Endometrial microvascular endothelial cells (primary cell): Measurements from ENCODE around the gene LILRA1. TPM values are rescaled to one million over a fixed set of nuclear protein-coding genes. Genes with fewer than 3 reads are reported as not detected.
"Not testable (repeated sequence)": the region's sequence is repeated elsewhere in the genome, so short reads cannot be mapped to it uniquely, and the experiment has no call there.

Experiments used
- in situ Hi-C: cut with HindIII; loops from 2 replicates; pipeline ENCODE4 v1.10.0; 2017; ENCODE audit warnings: low sequenced_read_pairs, low pct_unique_long_range_greater_than_20kb; ENCODE audit errors: inconsistent ontology term
- total RNA-seq: library from RNA; depleted of rRNA; stranded (reverse); fragments of >200 nt; gene quantifications from one replicate; pipeline ENCODE4 v1.2.3, GENCODE V29; 2015; ENCODE audit errors: inconsistent ontology term

Gene LILRA1
- total RNA-seq, 1 donor from 2014 or later = not detected

DNA sequence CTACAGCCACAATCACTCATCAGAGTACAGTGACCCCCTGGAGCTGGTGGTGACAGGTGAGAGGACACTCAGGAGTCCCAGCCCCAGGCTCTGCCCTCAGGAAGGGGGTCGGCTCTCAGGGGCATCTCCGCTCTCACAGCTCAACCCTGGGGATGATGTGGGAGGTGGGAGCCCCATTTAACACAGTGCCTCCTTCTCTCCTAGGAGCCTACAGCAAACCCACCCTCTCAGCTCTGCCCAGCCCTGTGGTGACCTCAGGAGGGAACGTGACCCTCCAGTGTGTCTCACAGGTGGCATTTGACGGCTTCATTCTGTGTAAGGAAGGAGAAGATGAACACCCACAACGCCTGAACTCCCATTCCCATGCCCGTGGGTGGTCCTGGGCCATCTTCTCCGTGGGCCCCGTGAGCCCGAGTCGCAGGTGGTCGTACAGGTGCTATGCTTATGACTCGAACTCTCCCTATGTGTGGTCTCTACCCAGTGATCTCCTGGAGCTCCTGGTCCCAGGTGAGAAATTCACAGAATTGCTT is 18.8 kb upstream of the LILRA1 start:
- in situ Hi-C loops = no loop called here

DNA sequence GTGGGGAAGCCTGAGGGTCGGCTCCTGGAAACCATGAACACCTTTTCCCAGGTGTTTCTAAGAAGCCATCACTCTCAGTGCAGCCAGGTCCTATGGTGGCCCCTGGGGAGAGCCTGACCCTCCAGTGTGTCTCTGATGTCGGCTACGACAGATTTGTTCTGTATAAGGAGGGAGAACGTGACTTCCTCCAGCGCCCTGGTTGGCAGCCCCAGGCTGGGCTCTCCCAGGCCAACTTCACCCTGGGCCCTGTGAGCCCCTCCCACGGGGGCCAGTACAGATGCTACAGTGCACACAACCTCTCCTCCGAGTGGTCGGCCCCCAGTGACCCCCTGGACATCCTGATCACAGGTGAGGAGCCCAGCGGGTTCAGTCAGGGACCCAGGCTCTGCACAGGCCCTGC is 18.2 kb upstream of the LILRA1 start:
- in situ Hi-C loops = not testable (repeated sequence)

DNA sequence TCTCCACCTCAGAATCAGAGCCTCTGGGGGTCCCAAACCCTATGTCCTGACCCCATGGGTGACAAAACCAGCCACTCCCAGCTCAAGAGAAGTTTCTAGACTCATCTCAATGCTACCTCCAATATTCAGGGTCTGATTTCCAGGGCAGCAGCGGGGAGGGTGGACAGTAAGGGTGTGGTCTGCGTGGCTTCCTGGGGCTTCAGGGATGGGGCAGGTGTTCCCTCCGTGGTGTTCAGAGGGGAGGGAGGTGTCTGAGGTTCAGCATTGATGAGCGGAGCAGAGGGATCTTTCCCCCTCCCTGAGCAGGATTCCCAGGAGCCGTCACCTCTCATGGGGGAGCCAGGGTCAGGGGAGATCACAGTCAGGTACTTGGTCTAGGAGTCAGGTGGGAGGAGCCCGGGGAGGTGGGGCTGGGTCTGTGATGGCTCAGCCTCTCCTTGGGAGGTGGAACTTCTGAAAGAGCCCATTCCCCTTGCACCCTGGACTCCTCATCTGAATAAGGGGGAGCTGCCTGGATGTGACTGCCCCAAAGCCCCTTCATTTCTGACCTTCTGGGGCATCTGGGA is 16.9 kb upstream of the LILRA1 start:
- in situ Hi-C loops = no loop called here

DNA sequence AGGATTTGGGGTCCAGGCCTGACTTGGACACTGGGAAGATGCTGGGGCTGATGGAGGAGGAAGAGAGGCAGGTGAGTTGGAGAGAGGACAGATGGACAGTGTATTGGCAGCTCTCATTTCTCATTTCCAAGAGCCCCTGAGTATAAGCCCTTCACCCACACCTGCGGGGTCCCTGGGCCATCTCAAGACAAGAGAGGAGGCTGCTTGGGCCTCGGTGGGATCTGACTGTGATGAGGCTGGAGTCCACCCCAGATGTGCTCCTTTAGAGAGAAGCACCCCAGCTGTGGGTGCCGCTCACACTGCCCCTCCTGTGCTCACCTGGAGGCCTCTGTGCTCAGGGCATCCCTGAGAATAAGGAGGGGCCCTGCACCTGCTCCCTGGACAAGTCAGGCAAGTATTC is 16.1 kb upstream of the LILRA1 start:
- in situ Hi-C loops = no loop called here

DNA sequence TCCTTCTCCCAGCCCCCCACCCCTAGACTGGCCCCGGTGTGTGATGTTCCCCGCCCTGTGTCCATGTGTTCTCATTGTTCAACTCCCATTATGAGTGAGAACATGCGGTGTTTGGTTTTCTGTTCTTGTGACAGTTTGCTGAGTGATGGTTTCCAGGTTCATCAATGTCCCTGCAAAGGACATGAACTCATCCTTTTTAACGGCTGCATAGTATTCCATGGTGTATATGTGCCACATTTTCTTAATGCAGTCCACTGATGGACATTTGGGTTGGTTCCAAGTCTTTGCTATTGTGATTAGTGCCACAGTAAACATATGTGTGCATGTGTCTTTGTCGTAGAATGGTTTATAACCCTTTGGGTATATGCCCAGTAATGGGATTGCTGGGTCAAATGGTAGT is 15.2 kb upstream of the LILRA1 start:
- in situ Hi-C loops = not testable (repeated sequence)

DNA sequence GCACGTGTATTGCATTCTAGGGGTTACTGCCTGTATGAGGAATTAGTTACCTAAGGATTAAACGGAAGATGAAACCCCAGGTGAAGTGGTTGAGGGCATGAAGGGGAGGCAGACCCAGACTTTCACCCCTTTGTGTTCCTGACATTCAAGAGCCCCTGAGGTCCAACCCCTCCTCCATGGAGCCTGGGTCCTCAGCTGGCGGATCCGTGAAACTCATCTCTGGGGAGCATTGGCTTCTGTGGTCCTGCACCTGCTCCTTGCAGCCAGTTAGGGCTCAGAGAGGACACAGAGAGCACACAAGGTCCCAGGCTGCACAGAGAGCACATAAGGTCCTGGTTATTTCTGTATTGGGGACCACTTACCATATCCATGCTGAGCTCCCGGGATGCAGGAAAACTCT is 7.0 kb upstream of the LILRA1 start:
- in situ Hi-C loops = no loop called here

DNA sequence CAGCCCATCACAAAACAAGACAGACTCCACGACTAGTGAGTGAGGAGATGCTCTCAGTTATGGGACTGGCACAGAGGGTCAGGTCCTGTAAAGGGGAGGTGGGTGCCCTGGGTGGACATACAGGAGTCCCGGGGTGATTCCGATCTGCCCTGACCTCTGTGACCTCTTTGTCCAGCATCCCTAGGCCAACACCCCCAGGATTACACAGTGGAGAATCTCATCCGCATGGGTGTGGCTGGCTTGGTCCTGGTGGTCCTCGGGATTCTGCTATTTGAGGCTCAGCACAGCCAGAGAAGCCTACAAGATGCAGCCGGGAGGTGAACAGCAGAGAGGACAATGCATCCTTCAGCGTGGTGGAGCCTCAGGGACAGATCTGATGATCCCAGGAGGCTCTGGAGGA is 6.4 kb upstream of the LILRA1 start:
- in situ Hi-C loops = no loop called here

DNA sequence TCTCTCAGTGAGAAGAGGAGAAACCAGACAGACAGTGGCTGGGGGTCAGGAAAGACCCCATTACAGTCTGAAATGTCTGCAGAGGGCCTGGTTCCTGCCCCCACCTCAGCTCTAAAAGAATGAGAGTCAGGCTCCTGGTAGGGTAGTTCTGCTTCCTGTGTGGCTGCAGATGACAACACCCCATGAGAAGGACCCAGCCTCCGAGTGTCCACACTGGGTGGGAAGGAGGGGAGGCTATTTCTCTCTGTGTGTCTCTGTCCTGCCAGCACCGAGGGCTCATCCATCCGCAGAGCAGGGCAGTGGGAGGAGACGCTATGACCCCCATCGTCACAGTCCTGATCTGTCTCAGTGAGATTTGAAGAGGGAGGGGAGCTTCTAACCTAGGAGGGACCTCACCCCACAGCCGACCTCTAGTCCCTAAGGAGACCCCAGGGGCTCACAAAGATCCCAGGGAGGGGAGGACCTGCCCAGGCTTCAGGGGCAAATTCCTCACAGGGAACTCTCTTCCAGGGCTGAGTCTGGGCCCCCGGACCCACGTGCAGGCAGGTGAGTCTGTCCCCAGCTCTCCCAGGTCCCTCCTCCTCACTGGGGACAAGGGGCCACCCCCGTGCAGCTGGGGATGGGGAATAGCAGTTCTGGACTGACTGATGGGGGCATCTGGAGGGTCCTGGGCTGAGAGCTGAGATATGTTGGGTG is 647 bp downstream of the LILRA1 start:
- in situ Hi-C loops = not testable (repeated sequence)

DNA sequence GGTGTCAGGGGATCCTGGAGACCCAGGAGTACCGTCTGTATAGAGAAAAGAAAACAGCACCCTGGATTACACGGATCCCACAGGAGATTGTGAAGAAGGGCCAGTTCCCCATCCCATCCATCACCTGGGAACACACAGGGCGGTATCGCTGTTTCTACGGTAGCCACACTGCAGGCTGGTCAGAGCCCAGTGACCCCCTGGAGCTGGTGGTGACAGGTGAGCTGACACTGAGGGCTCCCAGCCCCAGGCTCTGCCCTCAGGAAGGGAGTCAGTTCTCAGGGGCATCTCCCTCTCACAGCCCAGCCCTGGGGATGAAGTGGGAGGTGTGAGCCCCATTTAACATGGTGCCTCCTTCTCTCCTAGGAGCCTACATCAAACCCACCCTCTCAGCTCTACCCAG is 1.3 kb downstream of the LILRA1 start:
- in situ Hi-C loops = no loop called here

DNA sequence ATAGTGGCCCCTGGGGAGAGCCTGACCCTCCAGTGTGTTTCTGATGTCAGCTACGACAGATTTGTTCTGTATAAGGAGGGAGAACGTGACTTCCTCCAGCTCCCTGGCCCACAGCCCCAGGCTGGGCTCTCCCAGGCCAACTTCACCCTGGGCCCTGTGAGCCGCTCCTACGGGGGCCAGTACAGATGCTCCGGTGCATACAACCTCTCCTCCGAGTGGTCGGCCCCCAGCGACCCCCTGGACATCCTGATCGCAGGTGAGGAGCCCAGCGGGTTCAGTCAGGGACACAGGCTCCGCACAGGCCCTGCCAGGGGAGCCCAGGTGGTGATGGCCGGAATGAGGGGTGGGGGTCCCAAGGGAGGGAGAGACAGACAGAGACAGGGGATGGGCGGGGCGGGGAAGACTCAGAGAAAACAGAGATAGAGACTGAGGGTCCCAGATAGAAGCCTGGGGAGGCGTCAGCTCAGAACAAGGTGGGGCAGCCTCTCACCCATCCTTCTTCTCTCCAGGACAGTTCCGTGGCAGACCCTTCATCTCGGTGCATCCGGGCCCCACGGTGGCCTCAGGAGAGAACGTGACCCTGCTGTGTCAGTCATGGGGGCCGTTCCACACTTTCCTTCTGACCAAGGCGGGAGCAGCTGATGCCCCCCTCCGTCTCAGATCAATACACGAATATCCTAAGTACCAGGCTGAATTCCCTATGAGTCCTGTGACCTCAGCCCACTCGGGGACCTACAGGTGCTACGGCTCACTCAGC is 2.4 kb downstream of the LILRA1 start:
- in situ Hi-C loops = not testable (repeated sequence)

DNA sequence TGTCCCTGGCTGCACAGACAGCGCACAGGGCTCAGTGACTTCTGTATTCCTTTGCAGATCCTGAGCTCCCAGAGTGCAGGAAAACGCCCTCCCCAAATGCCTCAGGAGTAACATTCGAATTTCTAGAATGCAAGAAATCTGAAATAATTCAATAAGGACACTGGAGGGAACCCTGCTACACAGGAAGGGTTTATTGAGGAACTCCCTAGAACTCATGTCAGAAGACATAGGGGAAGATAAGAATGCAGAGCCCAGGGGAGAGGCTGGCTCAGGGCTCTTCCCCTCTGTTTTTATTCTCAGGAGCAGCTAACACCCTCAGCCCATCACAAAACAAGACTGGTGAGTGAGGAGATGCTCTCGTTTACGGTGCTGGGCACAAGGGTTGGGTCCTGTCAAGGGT is 6.8 kb downstream of the LILRA1 start:
- in situ Hi-C loops = no loop called here

DNA sequence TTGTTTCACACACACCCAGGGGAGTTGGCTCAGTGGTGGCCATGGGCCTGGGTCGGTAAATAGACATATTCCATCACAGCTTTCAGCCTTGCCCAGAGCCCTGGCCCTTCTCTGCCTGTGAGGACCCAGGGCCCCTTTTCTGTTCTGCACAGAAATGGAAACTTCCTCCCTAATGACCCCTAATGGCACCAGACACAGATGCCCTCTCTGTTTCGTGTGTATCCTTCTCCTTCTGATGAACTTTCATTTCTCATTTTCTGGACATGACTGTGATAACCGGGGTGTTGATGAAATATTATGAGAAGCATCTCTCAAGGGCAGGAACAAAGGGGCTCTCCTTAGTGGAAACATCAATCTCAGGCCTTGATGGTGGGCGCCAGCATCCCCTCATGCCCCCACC is 12.8 kb downstream of the LILRA1 start:
- in situ Hi-C loops = no loop called here

DNA sequence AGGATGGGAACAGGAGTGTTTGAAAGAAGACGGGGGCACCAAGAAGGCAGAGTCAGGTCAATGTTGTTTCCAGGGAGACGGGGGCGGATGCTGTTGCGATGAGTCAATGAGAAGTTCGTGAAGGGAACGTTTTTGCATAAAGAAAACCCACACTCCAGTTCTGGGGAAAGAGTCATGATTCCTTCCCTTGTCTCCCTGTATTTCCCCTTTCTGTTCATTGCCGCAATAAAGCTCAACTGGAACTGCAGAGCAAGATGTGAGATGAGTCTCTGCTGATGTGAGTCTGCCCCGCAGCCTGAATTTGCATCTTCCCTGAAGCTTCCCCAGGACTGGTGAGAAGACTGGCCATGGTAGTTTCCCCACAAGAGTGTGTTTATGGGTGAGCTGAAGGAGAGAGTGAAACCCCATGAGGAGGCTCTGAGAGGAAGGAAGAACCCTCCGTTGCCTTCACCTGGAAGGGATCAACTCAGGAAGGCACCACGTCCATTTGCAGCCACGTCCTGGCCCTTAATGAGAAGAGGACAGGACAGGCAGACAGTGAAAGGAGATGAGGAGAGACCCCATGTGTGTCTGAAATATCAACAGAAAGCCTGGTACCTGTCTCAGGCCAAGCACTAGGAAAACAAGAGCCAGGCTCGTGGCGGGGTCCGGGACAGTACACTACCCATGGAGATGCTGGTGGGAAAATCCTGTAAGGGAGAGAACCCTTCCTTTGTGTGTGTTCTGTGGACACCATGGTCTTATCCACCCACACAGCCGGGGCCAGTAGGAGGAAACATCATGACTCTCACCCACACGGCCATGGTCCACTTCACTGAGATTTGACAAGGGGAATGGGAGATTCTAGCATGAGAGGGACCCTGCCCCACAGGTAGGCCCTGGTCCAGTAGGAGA is 13.7 kb downstream of the LILRA1 start:
- in situ Hi-C loops = no loop called here

DNA sequence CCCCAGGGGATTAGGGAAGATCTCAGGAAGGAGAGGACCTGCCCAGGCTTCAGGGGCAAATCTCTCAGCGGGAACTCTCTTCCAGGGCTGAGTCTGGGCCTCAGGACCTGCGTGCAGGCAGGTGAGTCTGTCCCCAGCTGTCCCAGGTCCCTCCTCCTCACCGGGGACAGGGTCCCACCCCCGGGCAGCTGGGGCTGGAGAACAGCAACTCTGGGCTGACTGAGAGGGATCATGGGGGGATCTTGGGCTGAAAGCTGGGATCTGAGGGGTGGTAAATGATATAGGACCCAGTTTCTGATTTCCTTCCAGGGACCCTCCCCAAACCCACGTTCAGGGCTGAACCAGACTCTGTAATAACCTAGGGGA is 14.3 kb downstream of the LILRA1 start:
- in situ Hi-C loops = no loop called here

DNA sequence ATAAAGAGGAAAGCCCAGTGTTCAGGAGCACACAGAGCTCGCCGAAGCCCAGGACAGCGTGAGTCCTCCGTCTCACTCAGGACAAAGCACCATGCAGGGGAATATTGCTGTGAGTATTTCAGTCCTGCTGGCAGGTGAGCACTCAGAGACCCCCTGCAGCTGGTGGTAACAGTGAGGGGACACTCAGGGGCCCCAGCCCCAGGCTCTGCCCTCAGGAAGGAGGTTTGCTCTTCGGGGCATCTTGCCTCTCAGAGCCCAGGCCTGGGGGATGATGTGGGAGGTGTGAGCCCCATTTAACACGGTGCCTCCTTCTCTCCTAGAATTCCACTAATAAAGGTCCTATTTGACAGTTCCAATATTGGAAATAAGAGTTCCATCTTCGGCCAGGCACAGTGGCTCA is 14.8 kb downstream of the LILRA1 start:
- in situ Hi-C loops = no loop called here

DNA sequence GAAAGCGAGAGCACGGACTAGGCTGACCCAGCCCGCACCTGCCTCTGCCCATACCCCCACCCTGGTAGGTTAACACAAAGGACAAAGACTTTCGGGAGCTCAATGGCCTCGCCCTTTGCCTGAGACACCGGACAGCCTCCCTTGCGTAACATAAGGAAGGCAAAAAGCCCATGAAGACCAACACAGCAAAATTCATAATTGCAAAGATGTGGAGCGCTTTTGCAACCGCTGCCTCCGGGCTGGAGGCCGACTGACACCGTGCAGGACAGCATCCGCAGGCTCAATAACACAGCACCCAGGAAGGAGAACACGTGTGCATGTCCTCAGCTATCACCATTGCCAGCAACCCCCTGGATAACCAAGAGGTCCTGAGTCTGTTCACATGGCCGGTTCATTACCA is 15.4 kb downstream of the LILRA1 start:
- in situ Hi-C loops = no loop called here

DNA sequence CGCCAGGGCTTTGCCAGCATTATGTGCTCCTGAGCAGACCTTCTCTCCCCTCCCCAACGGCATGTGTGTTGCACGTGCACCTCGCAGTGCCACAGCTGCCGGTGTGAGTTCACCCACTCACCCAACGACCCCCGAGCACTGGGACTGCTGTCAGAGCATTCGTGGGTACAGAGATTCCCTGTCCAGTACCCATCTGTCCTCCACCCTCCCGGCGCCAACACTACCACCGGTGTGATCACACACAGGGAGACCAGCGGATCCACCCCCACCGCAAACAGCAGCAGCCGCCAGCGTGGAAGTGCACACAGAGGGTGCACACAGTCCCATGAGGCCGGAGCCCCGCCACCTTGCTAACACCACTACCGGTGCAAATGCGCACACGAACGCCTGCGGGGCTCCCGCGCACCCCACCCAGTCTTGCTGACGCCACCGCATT is 15.9 kb downstream of the LILRA1 start:
- in situ Hi-C loops = no loop called here

DNA sequence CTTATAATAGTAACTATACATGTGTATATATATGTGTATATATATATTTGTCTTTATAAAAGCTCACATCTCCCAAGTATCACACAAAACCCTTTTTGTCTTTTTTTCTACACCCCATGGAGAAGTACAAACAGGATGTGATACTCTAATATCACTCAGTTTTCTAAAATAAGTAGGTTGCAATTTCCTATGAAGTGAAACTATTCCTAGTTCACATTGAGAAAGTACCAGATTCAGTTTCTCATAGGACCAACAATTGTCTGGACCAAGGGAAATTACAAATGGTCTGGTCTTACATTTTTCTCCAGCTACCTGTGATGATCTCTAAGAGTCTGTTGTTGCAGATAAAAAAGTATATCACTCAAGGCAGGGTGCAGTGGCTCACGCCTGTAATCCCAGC is 19.0 kb downstream of the LILRA1 start:
- in situ Hi-C loops = no loop called here

DNA sequence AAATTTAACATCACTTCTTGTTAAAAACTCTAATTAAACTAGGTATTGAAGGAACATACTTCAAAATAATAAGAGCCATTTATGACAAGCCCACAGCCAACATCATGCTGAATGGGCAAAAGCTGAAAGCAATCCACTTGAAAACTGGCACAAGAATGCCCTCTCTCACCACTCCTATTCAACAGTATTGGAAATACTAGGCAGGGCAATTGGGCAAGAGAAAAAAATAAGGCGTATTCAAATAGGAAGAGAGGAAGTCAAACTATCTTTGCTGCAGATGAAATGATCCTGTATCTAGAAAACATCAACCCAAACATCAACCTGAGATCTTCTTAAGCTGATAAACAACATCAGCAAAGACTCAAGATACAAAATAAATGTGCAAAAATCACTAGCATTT is 21.3 kb downstream of the LILRA1 start:
- in situ Hi-C loops = no loop called here
